Naive thymus-derived CD8-positive, alpha-beta T cell (primary cell): ENCODE data around the gene RPAP3. TPM values are rescaled to one million over a fixed set of nuclear protein-coding genes. Genes with fewer than 3 reads are reported as not detected.
A peak's percentile ranks its signal among the peaks of the same experiment; 100 is the strongest.
"Not testable (repeated sequence)": the region's sequence is repeated elsewhere in the genome, so short reads cannot be mapped to it uniquely, and the experiment has no call there.

Source experiments
- ATAC-seq, 2 donors: fragments of 150-1000 bp; cut with Tn5 transposase in 1 of 2; sonication (Bioruptor Pico), chemical (Tn5 transposase) in 1 of 2; 1 replicate in 1 of 2; 2 replicates in 1 of 2; pipeline ENCODE4 v1.10.0; 2021; ENCODE audit warnings: mild to moderate bottlenecking in 2 of 2, moderate library complexity in 2 of 2
- POLR2A ChIA-PET: fragments of 350-600 bp; sonication (Branson Sonifier 250); formaldehyde crosslinking; loops from one replicate; lab custom pipeline; 2021; ENCODE audit warnings: antibody characterized with exemption; lab: Charles Lee
- DNase-seq, 10 donors: peaks; one replicate each; pipeline versions ENCODE4 v3.0.0 to v3.0.0-alpha.2; 2020 to 2022
- H3K27ac Mint-ChIP-seq, 10 donors: one replicate each; pipeline ENCODE4 v1.8.0; 2020 to 2022; ENCODE audit warnings: mild to moderate bottlenecking in 10 of 10, mixed read lengths in 10 of 10, moderate library complexity in 4 of 10, inconsistent platforms in 1 of 10
- H3K27me3 Mint-ChIP-seq, 5 donors: one replicate each; pipeline ENCODE4 v1.8.0; 2021 to 2022; ENCODE audit warnings: mixed read lengths in 5 of 5
- H3K36me3 Mint-ChIP-seq, 3 donors: one replicate each; pipeline ENCODE4 v1.8.0; 2020 to 2022; ENCODE audit warnings: mixed read lengths in 3 of 3, mild to moderate bottlenecking in 2 of 3, inconsistent platforms in 1 of 3
- H3K4me1 Mint-ChIP-seq, 4 donors: one replicate each; pipeline ENCODE4 v1.8.0; 2021 to 2022; ENCODE audit warnings: mixed read lengths in 4 of 4
- H3K4me3 Mint-ChIP-seq, 10 donors: one replicate each; pipeline ENCODE4 v1.8.0; 2020 to 2022; ENCODE audit warnings: mild to moderate bottlenecking in 10 of 10, mixed read lengths in 10 of 10, moderate library complexity in 6 of 10, inconsistent platforms in 1 of 10
- H3K9me3 Mint-ChIP-seq, 9 donors: one replicate each; pipeline ENCODE4 v1.8.0; 2020 to 2022; ENCODE audit warnings: mixed read lengths in 9 of 9, mild to moderate bottlenecking in 3 of 9, inconsistent platforms in 1 of 9, moderate library complexity in 1 of 9
- polyA plus RNA-seq, 3 donors: library from polyadenylated mRNA; unstranded; fragments of 300-500 nt; fragmentation: Illumina TruSeq; gene quantifications; one replicate each; pipeline ENCODE4 v1.2.3, GENCODE V29; 2021
- total RNA-seq, 8 experiments: library from RNA in 2 of 8; stranded (reverse) in 2 of 8; gene quantifications; one replicate each; pipeline ENCODE4 v1.2.3 and lab custom pipeline; 2021 to 2026

RPAP3 gene
- total and polyA plus RNA-seq, 5 experiments from 2014 or later: 34.6 to 41.8 (median 38.7) TPM

GRCh38 chr12:47649381-47649780 lies 56.4 kb downstream of the RPAP3 start:
- peaks cover 3 to 10% (median 7%) of the 10 kb centered on the region in 9 donors for H3K9me3 Mint-ChIP-seq
- peaks cover 11 to 20% (median 13%) of the 10 kb centered on the region in 3 donors for H3K36me3 Mint-ChIP-seq
- H3K4me3 Mint-ChIP-seq: no peak overlapping the region
- no peaks in the 10 kb centered on the region for H3K27me3 Mint-ChIP-seq
- POLR2A ChIA-PET: interaction anchor here (0.8 kb wide), 1 partner anchor 57 kb away, joined by 3 read pairs; the partner anchor contains the start of gene RPAP3
- H3K27ac Mint-ChIP-seq: peak overlapping the region in 1 of 10 donors; percentile 20
- ATAC-seq: no peak
- no peak for DNase-seq
- H3K4me1 Mint-ChIP-seq: peaks cover 0 to 18% (median 14%) of the 10 kb centered on the region in 4 donors

- ATAC-seq (no peak), DNase-seq (no peak)
- POLR2A ChIA-PET: no interaction called here
- H3K4me1 Mint-ChIP-seq: peaks cover 0 to 18% (median 14%) of the 10 kb centered on the region in 4 donors
- peak overlapping the region in 1 of 10 donors; percentile 2 for H3K27ac Mint-ChIP-seq
- no peak overlapping the region for H3K4me3 Mint-ChIP-seq
- H3K27me3 Mint-ChIP-seq: no peaks in the 10 kb centered on the region
- H3K9me3 Mint-ChIP-seq: peaks cover 3 to 22% (median 17%) of the 10 kb centered on the region in 9 donors
- peaks cover 19 to 29% (median 21%) of the 10 kb centered on the region in 3 donors for H3K36me3 Mint-ChIP-seq
These were observed 57.7 kb downstream of the RPAP3 start for GRCh38 chr12:47648056-47648579.

- Mint-ChIP-seq H3K9me3 (peaks cover 14 to 77% (median 71%) of the 10 kb centered on the region in 9 donors), H3K36me3 (peaks cover 70 to 78% (median 76%) of the 10 kb centered on the region in 3 donors)
- ATAC-seq, H3K27ac Mint-ChIP-seq, H3K4me3 Mint-ChIP-seq, H3K4me1 Mint-ChIP-seq, H3K27me3 Mint-ChIP-seq, DNase-seq, POLR2A ChIA-PET: not testable (repeated sequence)
These were observed 63.5 kb downstream of the RPAP3 start for GRCh38 chr12:47642310-47642709.

GRCh38 chr12:47636908-47637780 lies 68.7 kb downstream of the RPAP3 start:
- peak in 1 of 10 donors; percentile 14 for DNase-seq
- Mint-ChIP-seq H3K36me3 (peaks cover 56 to 67% (median 60%) of the 10 kb centered on the region in 3 donors), H3K9me3 (peaks cover 7 to 61% (median 50%) of the 10 kb centered on the region in 9 donors), H3K4me1 (peaks cover 0 to 8% (median 1%) of the 10 kb centered on the region in 4 donors), H3K27me3 (no peaks in the 10 kb centered on the region), H3K4me3 (no peak overlapping the region), H3K27ac (peak overlapping the region in 2 of 10 donors; percentile 34 to 65)
- POLR2A ChIA-PET: interaction anchor here (0.6 kb wide), 1 partner anchor 560 kb away, joined by 4 read pairs; no protein-coding TSS in a partner anchor
- no peak for ATAC-seq

GRCh38 chr12:47635770-47636169 lies 70.1 kb downstream of the RPAP3 start:
- H3K27ac Mint-ChIP-seq, H3K4me3 Mint-ChIP-seq, ATAC-seq, DNase-seq, H3K27me3 Mint-ChIP-seq, POLR2A ChIA-PET, H3K4me1 Mint-ChIP-seq: not testable (repeated sequence)
- peaks cover 53 to 61% (median 55%) of the 10 kb centered on the region in 3 donors for H3K36me3 Mint-ChIP-seq
- H3K9me3 Mint-ChIP-seq: peaks cover 3 to 48% (median 36%) of the 10 kb centered on the region in 9 donors

GRCh38 chr12:47634127-47634526 lies 71.7 kb downstream of the RPAP3 start:
- peaks cover 3 to 36% (median 20%) of the 10 kb centered on the region in 9 donors for H3K9me3 Mint-ChIP-seq
- peaks cover 43 to 59% (median 48%) of the 10 kb centered on the region in 3 donors for H3K36me3 Mint-ChIP-seq
- peaks cover 0 to 6% (median 1%) of the 10 kb centered on the region in 4 donors for H3K4me1 Mint-ChIP-seq
- no peaks in the 10 kb centered on the region for H3K27me3 Mint-ChIP-seq
- no peak overlapping the region for H3K27ac Mint-ChIP-seq
- POLR2A ChIA-PET: no interaction called here
- DNase-seq (no peak), ATAC-seq (no peak)
- no peak overlapping the region for H3K4me3 Mint-ChIP-seq

GRCh38 chr12:47621960-47622359 lies 83.9 kb downstream of the RPAP3 start:
- Mint-ChIP-seq H3K4me3 (no peak overlapping the region), H3K27ac (no peak overlapping the region), H3K4me1 (peaks cover 0 to 2% (median 0%) of the 10 kb centered on the region in 4 donors), H3K27me3 (no peaks in the 10 kb centered on the region), H3K9me3 (peaks cover 2 to 19% (median 10%) of the 10 kb centered on the region in 9 donors), H3K36me3 (peaks cover 27 to 52% (median 44%) of the 10 kb centered on the region in 3 donors)
- DNase-seq (no peak), ATAC-seq (no peak)
- POLR2A ChIA-PET: no interaction called here

- DNase-seq (no peak), ATAC-seq (no peak)
- peaks cover 19 to 54% (median 31%) of the 10 kb centered on the region in 3 donors for H3K36me3 Mint-ChIP-seq
- H3K4me1 Mint-ChIP-seq: no peaks in the 10 kb centered on the region
- H3K27me3 Mint-ChIP-seq: no peaks in the 10 kb centered on the region
- H3K9me3 Mint-ChIP-seq: peaks cover 3 to 27% (median 19%) of the 10 kb centered on the region in 9 donors
- POLR2A ChIA-PET: no interaction called here
- no peak overlapping the region for H3K4me3 Mint-ChIP-seq
- H3K27ac Mint-ChIP-seq: no peak overlapping the region
These were observed 88.4 kb downstream of the RPAP3 start for GRCh38 chr12:47617476-47617875.

- DNase-seq: no peak
- Mint-ChIP-seq H3K4me3 (no peak overlapping the region), H3K27me3 (no peaks in the 10 kb centered on the region), H3K27ac (no peak overlapping the region), H3K4me1 (no peaks in the 10 kb centered on the region), H3K9me3 (peaks cover 9 to 37% (median 26%) of the 10 kb centered on the region in 9 donors), H3K36me3 (peaks cover 22 to 60% (median 37%) of the 10 kb centered on the region in 3 donors)
- no peak for ATAC-seq
- POLR2A ChIA-PET: no interaction called here
These were observed 89.4 kb downstream of the RPAP3 start for GRCh38 chr12:47616440-47616839.

- Mint-ChIP-seq H3K27me3 (no peaks in the 10 kb centered on the region), H3K36me3 (peaks cover 22 to 60% (median 37%) of the 10 kb centered on the region in 3 donors), H3K9me3 (peaks cover 9 to 38% (median 26%) of the 10 kb centered on the region in 9 donors), H3K4me3 (no peak overlapping the region), H3K4me1 (no peaks in the 10 kb centered on the region), H3K27ac (no peak overlapping the region)
- ATAC-seq (no peak), DNase-seq (no peak)
- POLR2A ChIA-PET: no interaction called here
These were observed 90.1 kb downstream of the RPAP3 start for GRCh38 chr12:47615711-47616110.

GRCh38 chr12:47614521-47614920 lies 91.3 kb downstream of the RPAP3 start:
- Mint-ChIP-seq H3K27me3 (no peaks in the 10 kb centered on the region), H3K4me3 (no peak overlapping the region), H3K4me1 (peaks cover 0 to 4% (median 0%) of the 10 kb centered on the region in 4 donors), H3K36me3 (peaks cover 17 to 58% (median 42%) of the 10 kb centered on the region in 3 donors), H3K9me3 (peaks cover 9 to 42% (median 27%) of the 10 kb centered on the region in 9 donors), H3K27ac (no peak overlapping the region)
- POLR2A ChIA-PET: no interaction called here
- no peak for DNase-seq
- no peak for ATAC-seq

GRCh38 chr12:47612953-47613352 lies 92.9 kb downstream of the RPAP3 start:
- Mint-ChIP-seq H3K9me3 (peaks cover 11 to 55% (median 32%) of the 10 kb centered on the region in 9 donors), H3K4me1 (peaks cover 0 to 8% (median 0%) of the 10 kb centered on the region in 4 donors)
- POLR2A ChIA-PET: no interaction called here

More at GRCh38 chr12:47612953-47613352, 92.9 kb downstream of the RPAP3 start:
- ATAC-seq (no peak), DNase-seq (no peak)
- Mint-ChIP-seq H3K4me3 (no peak overlapping the region), H3K27me3 (no peaks in the 10 kb centered on the region), H3K36me3 (peaks cover 12 to 58% (median 40%) of the 10 kb centered on the region in 3 donors), H3K27ac (no peak overlapping the region)
